Measurements from ENCODE around the gene GABRR2.

Gene GABRR2

DNA sequence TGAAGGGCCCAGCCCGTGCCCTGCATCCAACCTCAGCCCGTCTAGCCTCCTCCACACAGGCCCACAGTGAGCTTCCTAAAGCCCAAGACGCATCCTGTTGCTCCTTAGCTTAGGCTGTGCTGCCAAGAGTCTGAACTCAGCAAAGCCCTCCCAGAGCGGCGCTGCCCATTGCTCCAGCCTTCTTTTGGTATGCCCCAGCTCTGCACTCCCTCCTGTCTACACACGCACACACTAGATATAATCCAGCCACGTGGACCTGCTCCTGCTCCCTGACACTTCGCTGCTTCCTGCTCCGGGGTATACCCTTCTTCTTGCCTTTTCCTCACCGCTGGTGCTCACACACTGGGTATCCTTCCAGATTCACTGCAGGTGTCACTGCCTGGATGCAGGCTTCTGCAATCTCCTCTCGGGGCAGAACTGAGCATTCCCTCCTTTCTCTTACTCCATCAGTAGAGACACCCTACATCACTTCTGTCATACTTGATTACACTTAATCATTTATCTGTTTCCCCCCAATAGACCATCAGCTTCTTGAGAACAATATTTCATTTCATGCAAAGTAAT lies 23.8 kb downstream of the GABRR2 start:
- DNase-seq (ENCODE audit: low read depth in 1 of 2, low spot score in 1 of 2) = no peak

DNA sequence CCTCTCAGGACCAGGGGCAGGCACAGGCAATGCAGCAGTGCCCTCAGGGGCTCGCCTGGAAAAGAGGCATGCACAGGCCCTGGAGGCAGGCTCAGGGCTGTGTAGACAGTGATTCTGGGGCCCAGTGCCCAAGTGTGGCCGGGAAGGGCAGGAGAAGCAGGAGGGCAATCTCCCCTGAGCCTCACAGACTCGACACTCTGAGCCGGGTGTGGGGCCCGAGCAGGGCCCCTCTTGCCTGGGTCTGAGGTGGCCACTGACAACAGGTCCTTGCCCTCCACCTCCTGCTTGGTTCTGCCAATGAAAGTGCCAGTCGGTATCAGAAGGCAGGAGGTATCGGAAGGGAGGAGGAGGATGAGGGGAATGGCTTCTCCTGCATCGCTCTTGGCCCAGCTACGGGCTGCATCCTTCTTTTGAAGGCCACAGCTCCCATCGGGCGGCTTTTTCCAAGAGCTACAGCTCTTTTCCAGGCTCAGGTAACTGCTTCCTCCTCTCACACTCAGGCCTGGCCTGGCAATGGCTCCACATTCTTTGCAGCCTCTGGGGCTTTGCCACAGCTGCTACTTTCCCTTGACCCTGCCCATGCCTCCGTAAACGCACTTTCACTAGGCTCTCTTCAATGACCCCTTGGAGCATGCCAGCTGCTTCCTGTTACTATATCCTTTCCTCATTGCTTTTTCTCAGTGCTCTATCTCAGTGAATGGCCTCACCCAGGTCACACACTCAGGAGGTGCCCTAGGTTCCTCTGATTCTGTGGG lies 24.5 kb downstream of the GABRR2 start:
- no peak for DNase-seq (ENCODE audit: low read depth in 1 of 2, low spot score in 1 of 2)

DNA sequence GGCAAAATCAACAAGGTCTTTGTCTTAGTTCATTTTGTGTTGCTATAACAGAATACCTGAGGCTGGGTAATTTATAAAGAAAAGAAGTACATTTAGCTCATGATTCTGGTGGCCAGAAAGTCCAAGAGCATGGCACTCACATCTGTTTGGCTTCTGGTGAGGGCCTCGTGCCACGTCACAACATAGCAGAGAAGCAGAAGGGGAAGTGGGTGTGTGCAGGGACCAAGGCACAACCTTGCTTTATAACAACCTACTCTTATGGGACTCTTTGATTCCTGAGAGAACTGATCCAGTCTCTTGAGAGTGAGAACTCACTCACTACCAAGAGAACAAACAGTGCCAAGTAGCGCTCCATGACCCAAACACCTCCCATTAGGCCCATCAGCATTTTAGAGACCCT lies 25.4 kb downstream of the GABRR2 start:
- no peak for DNase-seq (ENCODE audit: low read depth in 1 of 2, low spot score in 1 of 2)

DNA sequence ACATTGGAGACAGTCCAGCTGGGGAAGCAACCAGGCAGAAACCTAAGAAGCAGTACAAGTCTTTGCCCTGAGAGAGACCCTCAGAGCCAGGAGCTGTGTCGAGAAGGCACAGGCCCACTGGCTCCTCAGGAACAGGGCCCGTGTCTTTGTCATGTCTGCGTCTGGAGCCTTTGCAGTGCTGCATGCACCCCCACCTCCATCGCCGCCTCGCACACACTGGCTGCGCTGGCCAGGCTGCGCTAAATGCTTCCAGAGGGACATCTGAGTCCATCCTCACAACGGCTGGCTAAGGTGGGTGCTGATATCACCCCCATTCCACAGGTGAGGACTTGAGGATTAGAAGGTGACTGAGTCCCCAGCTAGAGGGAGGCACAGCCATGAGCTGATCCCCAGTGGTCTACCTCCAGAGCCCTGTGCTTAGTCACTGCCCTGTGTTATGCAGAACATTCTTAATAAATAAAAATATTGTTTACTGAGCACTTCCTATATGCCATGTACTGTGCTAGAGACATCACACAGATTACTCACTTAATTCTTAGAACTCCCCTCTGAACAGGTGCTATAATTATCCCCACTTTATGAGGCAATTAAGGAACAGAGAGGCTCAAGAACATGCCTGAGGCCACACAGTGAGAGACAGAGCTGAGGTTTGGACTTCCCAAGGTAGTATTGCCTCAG lies 27.6 kb downstream of the GABRR2 start:
- DNase-seq (ENCODE audit: low read depth in 1 of 2, low spot score in 1 of 2) = no peak

DNA sequence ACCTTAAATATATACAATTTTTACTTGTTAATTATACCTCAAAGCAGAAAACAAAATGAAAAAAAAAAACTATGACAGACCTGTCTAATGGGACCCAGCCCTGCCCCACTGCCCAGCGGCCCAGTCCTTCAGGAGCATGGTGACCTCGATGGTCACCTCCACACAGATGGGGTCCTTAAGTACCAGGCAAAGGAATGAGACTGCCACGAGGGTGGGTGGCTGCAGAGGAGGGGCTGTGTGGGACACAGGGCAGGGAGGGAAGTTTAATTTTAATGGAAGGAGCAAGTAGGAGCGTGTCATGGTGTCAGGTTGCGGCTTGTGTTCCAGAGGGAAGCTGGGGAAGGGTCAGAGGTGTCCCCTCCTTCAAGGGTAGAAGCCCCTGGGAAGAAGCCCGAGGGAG lies 28.6 kb downstream of the GABRR2 start:
- DNase-seq (ENCODE audit: low read depth in 1 of 2, low spot score in 1 of 2) = no peak

DNA sequence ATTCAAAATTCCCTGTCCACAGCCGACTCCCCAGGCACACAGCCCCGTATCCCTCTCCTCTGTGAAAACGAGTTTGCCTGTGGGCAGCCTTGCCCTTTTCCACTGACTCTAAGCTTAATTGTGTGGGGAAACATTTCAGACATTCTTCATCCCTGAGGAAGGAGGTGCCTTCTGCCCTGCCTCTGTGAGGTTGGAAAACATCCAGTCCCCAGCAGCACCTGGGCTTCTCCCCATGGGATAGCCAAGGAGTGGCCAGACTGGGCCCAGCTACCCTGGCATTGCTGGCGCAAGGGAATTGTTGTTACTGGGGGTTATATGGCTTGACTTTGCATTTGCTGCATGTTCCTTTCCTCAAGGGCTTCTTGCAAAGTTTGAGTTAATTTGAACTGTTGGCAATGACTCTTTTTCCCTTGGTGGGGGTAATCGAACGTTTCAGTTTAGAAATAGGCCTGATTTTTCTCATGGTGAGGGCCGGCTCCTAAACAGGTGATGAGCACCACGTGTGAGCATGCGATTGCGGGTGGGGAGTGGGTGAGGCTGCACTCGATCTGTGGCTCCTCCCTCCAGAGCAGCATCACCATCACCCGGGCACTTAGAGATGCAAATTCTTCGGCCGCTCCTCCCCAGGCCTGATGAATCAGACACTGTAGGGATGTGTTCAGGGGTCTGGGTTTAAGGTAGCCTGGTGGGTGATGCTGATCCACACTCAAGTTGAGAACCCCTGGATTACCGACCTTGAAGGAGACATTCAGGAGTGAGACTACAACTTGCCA lies 29.9 kb downstream of the GABRR2 start:
- DNase-seq (ENCODE audit: low read depth in 1 of 2, low spot score in 1 of 2) = no peak

DNA sequence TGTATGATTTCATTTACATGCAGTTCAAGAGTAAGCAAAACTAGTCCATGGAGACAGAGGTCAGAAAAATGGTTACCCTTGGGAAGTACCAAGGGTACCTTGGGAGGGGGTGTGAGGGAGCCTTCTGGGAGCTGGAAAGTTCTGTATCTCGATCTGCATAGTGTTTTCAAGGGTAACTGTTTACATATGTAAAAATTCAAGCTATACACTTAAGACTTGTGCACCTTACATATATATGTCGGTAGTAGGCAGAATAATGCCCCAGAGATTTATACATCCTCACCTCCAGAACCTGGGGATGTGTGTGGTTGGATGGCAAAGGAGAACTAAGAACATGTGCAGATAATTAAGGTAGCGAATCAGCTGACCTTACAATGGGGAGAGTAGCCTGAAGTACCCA lies 31.0 kb downstream of the GABRR2 start:
- DNase-seq (ENCODE audit: low read depth in 1 of 2, low spot score in 1 of 2) = no peak

DNA sequence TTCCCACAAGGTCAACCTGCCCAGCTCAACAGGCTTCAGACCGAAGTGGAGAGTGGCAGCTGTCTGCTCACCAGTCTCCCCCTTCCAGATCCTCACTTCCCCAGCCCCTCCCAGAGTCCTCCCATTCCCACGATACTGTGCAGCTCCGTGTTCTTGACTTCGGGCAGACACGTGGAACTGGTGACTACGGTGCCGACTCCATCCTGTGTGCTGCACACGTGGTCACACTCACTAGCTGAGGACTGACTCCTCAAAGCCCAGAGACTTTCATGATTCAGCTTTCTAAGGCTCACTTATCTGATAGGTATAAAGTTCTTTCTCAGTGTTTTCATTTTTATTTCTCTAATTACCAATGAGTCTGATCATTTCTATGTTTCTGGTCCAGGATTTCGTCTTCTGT lies 32.4 kb downstream of the GABRR2 start:
- DNase-seq (ENCODE audit: low read depth in 1 of 2, low spot score in 1 of 2) = no peak

DNA sequence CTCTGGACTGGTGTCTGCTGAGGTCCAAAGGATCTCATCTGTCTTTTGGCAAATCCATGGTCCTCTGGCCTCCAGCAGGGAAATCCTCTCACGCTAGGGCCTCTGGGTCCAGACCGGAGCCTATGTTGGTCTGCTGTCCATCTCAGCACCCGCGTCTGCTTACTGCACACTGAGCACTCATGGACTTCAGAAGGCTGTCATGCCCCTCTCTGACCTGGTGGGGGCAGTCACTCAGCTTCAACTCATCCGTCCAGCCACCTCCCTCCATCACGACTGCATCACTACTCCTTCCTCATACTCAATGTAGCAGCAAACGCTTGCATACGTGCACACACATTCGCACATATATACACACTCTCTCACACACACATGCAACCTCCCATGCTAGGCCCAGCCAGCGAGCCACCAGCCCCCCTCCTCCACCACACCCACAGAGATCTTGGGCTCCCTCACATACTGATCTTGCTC lies 33.3 kb downstream of the GABRR2 start:
- peak in 1 of 2 donors; percentile 21 for DNase-seq (ENCODE audit: low read depth in 1 of 2, low spot score in 1 of 2)

DNA sequence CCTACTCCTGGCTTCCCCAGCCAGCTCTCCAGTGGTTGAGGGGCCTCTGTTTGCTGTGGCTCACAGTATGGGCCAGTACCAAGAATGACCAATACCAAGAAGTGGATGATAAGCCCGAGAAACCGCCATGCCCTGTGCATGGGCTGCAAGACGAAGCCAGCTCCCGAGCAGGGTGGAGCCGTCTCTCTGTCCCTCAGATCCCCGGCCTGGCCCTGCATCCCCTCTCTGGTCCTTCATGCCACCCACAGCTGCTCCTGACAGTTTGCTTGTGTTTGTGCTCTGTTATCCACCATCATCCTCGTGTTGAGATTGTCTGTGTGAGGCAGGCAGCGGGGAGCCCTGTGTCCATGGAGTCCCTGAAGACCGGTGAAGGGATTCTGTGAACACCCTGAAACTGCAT lies 36.1 kb downstream of the GABRR2 start:
- DNase-seq (ENCODE audit: low read depth in 1 of 2, low spot score in 1 of 2) = no peak

DNA sequence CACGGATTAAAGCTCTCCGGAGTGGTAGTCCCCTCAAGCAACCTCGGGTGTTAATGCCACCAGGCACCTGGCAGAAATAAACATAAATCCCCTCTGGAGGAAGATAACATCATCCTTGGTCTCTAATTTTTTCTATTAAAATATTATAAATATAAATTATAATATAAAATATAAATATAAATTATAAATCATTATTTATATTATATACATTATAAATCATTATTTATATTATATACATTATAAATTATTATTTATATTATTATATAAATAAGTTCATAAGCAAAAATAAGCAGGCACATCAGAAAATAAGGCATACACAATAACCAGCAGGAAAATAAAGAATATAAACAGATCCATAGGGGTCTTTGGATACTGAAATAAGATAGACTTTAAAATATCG lies 39.2 kb downstream of the GABRR2 start:
- DNase-seq (ENCODE audit: low read depth in 1 of 2, low spot score in 1 of 2) = no peak

DNA sequence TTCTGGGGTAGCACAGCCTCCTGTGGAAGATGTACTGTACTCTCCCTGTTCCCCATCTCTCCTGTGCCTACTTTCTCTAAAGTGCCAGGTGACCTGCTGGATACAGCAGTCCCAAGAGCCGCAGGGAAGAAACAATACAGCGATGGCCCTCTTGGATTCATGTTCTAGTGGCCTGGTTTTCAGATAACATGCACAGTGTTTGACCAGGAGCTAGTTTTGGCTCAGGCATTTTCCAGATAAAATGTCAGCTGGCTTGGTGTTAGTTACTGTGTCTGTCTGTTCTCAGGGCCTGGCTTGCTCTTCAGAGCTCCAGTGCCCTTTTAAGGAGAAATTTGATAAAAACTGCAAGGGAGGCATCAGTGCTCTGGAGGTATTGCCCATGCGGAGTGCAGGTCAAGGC lies 41.3 kb downstream of the GABRR2 start:
- no peak for DNase-seq (ENCODE audit: low read depth in 1 of 2, low spot score in 1 of 2)

DNA sequence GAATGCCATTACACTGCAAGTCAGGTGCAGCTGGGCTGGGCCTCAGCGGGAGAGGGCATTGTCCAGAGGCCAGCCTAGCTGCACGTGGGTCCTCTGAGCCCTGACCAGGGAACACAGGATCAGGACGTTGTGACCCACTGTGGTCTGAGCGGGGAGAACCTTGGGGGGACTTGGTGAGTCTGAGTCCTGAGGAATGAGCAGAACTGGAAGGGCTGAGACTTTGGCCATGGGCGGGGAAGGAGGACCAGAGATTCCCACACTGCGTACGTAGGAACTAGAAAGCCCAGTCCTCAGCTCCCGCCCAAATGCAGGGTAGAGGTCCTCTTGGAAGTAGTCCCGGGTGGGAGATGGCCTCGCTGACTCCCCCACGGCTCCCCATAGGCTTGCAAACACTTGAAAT lies 42.5 kb downstream of the GABRR2 start:
- DNase-seq (ENCODE audit: low read depth in 1 of 2, low spot score in 1 of 2) = no peak

DNA sequence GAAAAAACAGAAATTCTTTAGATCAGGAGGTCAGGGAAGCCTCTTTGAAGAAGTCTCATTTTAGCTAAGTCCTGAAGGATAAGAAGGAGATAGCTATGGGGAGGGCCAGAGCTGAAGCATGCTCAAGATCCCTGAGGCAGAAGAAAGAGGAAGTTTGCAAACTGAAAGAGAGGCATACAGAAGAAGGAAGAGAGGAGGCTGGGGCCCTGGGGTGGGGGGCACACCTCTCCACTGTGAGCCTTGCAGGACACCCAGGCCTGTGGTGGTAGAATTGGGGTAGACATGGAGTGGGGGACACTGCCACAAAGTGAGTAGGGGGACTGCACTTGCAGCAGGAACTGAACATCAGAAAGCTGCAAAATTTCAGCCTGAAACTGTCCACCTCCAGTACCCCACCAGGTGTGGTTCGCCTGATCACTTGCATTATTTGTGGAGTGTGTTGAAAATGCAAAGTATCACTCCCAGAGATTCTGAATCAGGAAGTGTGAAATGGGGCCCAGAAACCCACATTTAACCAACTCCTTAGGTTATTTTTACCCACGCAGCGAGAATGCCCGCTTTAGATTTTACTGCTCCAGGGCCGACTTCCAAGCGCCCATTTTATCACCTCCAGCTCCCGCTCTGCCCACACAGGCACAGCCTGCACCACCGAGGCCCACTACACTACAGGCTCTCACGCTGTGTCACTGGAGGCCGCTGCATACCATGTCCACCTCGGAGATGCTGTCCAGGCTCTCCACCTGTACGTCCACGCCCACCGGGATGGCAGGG lies 44.0 kb downstream of the GABRR2 start:
- DNase-seq (ENCODE audit: low read depth in 1 of 2, low spot score in 1 of 2) = no peak

DNA sequence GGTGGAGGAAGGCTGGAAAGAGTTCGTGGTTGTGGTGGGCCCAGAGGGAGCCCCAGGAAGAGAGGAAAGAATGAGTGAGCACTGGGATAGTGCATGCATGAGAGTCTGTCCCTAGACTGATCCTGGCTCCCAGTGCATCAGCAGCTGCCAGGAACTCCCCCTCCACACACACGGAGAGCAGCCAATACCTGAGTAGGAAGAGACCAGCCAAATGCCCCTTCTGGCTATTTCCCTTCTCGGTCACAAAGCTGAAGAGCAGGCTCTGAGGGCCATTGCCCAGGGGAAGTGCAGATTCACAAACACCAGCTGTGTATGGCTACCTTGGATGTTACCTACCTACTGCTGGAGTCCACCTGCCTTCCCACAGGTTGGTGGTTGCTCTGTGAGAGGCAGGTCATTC lies 45.1 kb downstream of the GABRR2 start:
- no peak for DNase-seq (ENCODE audit: low read depth in 1 of 2, low spot score in 1 of 2)

DNA sequence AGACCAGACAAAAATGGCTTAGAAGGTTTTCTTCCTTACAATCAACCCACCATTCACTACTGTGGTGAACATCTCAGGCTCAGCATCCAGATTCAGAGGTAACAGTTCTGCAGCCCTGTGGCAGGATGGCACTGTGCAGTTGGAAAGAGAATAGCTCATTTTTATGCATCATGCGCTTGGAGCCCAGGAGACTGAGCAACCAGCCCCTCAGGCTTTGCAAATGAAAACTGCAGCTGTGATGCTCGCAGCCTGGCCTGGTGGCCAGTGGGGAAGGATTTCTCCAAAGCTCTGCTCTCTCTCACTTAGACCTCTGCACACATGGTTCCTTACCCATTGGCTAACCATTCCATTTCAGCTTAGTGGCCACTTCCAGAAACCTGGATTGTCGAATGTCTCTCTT lies 45.8 kb downstream of the GABRR2 start:
- no peak for DNase-seq (ENCODE audit: low read depth in 1 of 2, low spot score in 1 of 2)

DNA sequence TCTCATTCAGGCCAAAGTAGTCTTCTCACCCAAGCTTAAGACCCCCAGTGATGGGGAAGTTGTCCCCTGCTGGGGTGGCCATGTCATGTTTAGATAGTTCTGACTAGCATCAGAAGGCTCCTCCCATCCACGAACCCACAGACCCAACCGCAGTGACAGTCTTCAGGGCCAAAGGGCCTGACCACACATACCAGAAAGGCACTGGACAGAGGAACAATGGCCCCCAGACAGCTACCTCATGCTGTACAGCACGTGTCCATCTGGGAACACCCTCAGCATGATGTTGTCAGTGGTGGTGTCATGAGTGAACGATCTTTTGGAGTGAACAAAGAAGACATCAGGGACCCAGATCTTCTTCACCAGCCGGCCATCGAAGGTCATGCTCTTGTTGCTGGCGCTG lies 46.3 kb downstream of the GABRR2 start:
- DNase-seq (ENCODE audit: low read depth in 1 of 2, low spot score in 1 of 2) = no peak

DNA sequence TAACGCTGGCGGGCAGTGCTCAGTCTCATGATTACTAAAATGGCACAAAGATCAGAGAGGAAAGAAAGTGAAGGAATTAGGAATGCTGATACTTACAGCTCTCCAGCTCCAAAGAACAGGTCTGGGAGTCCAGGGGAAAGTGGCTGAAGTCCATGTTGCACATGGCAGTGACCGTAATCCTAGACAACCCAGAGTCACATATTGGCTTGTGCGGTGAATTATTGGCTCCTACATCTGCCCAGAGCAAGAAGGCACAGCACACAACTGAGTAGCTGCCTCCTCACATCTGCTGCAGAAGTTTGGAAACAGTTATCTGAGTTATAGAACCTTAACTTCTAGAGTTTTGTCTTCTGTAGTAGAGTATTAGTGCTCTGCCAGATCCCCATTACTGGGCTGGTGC lies 47.2 kb downstream of the GABRR2 start:
- DNase-seq (ENCODE audit: low read depth in 1 of 2, low spot score in 1 of 2) = no peak

DNA sequence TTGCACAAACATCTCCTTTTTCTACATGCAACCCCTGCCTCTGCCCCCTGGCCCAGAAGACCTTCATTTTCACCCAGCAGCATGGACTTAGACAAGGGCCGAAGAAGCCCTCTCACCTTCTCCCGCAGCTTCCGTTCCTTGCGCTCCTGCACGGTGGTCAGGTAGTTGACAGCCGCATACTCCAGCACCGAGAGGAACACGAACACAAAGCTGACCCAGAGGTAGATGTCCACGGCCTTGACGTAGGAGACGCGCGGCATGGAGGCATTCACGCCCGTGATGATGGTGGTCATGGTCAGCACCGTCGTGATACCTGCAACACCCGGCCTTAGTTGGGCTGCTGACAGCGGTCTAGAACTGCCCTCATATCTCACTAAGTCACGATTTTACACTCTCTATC lies 50.8 kb downstream of the GABRR2 start:
- DNase-seq (ENCODE audit: low read depth in 1 of 2, low spot score in 1 of 2) = no peak

DNA sequence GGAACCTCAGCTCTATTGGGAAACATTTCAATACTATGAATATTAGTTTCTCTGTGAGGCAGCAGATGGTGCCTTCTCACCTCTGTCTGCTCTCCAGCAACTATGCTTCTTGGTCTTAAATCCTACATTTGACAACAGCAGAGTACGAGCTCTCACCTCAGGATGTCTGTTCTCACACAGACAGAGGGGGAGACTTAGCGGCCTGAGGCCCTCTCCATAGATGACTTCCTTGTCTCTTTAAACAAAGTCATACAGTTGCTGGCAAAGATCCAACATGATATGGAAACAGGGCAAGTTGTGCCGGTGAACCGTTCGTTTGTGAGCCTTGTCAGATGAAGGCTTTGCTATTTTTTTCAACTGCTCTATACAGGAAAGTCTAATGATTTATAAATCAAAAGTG lies 54.3 kb downstream of the GABRR2 start:
- no peak for DNase-seq (ENCODE audit: low read depth in 1 of 2, low spot score in 1 of 2)

DNA sequence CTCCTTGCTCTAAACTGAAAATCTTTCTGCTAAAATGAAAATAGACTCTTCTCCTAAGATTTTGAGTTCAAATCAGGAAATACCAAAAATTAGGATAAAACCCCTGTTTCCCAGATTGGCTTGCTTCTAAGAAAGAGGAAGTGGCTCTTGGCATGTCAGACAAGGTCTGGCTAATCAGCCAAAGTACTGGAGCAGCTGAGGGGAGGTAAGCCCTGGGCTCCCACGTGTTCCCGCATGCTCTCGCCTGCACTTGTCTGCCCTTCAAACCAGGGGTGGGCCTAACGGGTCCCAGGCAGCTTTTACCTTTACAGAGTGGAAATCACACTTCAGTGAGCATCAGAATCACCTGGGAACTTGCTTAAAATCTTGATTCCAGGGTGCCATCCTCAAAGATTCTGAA lies 54.8 kb downstream of the GABRR2 start:
- no peak for DNase-seq (ENCODE audit: low read depth in 1 of 2, low spot score in 1 of 2)

Measured in activated CD4-positive, alpha-beta T cell treated with anti-CD3 and anti-CD28 coated beads, Interleukin-2, amount 50 U/mL, for 24 hours (primary cell).